Umbilical cord (tissue), 2 donors: Measurements from ENCODE around the gene ATG10. TPM values are rescaled to one million over a fixed set of nuclear protein-coding genes. Genes with fewer than 3 reads are reported as not detected.
"Not testable (repeated sequence)": the region's sequence is repeated elsewhere in the genome, so short reads cannot be mapped to it uniquely, and the experiment has no call there.

Experiments
- DNase-seq: peaks from one replicate; pipeline ENCODE4 v3.0.0-alpha.2; 2015; ENCODE audit warnings: low spot score
- total RNA-seq: library from RNA; depleted of rRNA; stranded (reverse); fragments of >200 nt; gene quantifications from one replicate; pipeline ENCODE4 v1.2.3, GENCODE V29; 2014; ENCODE audit warnings: low replicate concordance; ENCODE audit not compliant: insufficient read depth

ATG10 gene
- total RNA-seq, result 11.3 TPM

GRCh38 chr5:81971712-81972491, at the start of gene ATG10:
ATG10 (plus strand) TSS chr5:81972023; CDS start chr5:81987571, 15,548 bp downstream.
- peak; percentile 97 for DNase-seq

DNA sequence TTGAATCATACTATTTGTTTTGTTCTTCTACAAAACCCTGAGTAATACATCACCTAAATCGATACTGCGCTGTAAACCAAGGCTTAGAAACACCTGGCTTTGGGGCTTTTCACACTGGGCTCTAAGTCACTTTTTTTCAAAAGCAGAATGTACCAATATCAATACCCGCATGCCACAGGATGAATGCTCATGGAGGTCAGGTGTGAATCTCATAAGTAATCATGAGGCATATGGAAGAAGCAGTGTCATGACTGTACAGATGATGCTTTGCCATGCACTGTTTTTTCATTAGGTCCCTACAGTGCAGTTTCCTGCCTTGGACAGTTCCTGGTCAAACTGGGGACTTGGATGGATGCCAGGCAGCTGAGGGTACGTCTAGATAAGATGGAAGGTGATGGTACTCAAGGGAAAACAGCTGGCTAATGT, 49.0 kb upstream of the ATG10 start:
- no peak for DNase-seq

GRCh38 chr5:81924442-81924841, 47.4 kb upstream of the ATG10 start:
- DNase-seq, result no peak

GRCh38 chr5:81925009-81925408, 46.8 kb upstream of the ATG10 start:
- no peak for DNase-seq

GRCh38 chr5:81925981-81926380, 45.8 kb upstream of the ATG10 start:
- DNase-seq, result no peak

DNA sequence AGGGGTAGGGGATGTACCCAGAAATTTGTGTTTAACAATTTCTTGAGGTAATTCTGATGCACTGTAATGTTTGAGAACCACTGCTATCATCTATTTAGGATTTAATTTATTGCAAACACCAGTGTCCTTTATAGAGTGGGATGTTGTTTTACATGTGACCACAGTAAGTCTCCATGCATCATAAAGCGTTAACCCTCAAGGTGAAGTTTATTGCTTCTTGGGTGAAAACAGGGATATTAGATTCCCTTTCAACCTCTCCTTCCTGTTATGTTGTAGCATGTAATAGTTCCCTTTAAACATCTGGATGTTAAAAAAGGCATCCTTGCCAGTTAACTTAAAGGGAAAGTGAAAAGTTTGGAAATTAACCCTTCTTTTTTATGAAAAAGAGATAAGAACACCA, 35.8 kb upstream of the ATG10 start:
- DNase-seq, result no peak

GRCh38 chr5:81936750-81937149, 35.1 kb upstream of the ATG10 start:
- no peak for DNase-seq

GRCh38 chr5:81942746-81943145, 29.1 kb upstream of the ATG10 start:
- DNase-seq, result no peak

- no peak for DNase-seq
These were observed 23.5 kb upstream of the ATG10 start for GRCh38 chr5:81948349-81948748.

DNA sequence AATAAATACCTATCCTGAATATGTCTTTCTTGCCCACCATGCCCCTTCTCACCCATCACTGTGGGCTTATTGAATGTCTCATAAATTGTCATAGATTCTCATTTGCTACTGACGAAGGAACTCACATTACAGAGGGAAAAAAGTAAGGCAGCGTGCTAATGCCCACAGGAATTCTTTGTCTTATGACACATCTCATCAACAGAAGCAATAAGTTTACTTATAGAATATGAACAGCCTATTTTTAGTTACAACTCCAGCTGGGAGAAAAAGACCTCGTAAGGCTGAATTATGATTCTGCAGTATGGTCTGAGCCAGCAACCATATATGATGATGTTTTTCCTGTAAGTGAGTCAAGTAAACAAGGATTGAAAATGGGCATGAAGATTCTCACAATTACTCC, 22.4 kb upstream of the ATG10 start:
- DNase-seq, result no peak

DNA sequence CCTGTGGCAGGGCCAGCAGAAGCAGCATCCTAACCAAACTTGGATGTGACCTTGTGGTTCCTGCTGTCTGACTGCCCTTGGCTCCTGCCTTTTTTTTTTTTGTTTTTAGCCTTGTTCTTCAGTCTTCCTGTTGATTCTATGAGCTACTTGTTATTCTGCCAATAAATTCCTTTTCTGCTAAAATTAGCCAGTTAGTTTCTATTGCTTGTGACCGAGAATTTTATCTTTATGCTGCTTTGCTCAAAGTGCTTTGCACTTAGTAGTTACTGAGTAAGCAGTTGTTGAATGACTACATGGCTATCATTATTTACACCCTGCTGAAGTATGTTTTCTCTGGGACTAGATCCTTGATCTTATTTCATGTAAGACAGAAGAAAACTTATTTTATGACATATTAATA, 20.8 kb upstream of the ATG10 start:
- peak; percentile 34 for DNase-seq

GRCh38 chr5:81954796-81955195, 17.0 kb upstream of the ATG10 start:
- not testable (repeated sequence) for DNase-seq

DNA sequence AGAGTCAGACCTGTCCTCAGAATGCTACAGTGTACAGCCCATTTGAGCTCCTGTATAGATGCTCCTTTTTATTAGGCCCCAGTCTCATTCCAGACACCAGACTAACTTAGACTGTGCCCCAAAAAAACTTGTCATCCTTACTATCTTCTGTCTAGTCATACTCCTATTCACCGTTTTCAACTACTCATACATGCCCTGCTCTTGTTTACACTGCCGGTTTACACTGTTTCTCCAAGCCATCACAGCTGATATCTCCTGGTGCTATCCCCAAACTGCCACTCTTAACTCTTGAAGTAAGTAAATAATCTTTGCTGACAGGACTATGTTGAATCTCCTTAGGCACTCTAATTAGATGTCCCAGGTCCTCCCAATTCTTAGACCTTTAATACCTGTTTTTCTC, 13.7 kb upstream of the ATG10 start:
- DNase-seq, result not testable (repeated sequence)

GRCh38 chr5:81961651-81962440, 10.0 kb upstream of the ATG10 start:
- no peak for DNase-seq

- no peak for DNase-seq
These were observed 8.3 kb upstream of the ATG10 start for GRCh38 chr5:81963544-81963943.

DNA sequence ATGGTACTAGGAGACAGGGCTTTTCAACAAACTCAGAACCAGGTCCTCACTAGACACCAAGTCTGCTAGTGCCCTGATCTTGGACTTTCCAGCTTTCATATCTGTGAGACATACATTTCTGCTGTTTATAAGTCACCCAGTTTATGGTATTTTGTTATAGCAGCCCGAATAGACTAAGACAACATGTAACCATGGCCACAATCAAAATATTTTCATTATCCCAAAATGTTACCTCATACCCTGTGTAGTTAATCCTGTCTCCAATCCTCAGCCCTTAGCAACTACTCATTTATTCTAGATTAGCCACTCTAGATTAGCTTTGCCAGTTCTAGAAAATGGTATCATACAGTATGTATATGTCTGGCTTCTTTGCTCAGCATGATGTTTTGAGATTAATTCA, 6.3 kb upstream of the ATG10 start:
- DNase-seq, result no peak

- DNase-seq, result no peak
These were observed 2.6 kb upstream of the ATG10 start for GRCh38 chr5:81969226-81969625.

- no peak for DNase-seq
These were observed 1.9 kb upstream of the ATG10 start for GRCh38 chr5:81969912-81970311.

DNA sequence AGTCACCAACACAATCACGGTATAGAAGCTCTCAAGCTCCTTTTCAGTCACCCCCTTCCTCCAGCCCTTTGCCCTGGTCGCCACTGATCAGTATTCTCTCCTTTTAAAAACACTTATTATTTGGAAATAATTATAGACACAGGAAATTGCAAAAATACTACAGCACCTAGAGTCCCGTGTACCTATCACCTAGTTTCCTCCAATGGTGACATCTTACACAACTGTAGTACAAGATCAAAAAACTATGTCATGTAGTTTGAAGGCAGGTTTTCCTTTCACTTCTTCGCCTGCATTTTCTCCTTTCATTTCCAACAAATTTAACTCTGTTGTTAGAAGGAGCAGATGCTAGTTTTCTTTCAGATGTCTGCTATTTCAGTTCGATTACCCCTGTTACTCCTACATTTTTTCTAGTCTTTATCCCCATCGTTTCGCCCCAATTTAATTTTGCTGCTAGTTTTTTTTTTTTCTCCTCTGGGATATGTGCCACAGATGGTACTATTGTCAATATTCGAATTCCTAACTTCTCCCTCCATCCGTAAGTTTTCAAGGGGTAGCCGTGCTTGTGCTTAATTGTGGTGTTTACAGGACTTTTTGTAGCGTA, 612 bp upstream of the ATG10 start:
- no peak for DNase-seq

GRCh38 chr5:81972492-81972783, 615 bp downstream of the ATG10 start:
- DNase-seq, result no peak

GRCh38 chr5:81980160-81980559, 8.3 kb downstream of the ATG10 start:
- DNase-seq, result no peak

DNA sequence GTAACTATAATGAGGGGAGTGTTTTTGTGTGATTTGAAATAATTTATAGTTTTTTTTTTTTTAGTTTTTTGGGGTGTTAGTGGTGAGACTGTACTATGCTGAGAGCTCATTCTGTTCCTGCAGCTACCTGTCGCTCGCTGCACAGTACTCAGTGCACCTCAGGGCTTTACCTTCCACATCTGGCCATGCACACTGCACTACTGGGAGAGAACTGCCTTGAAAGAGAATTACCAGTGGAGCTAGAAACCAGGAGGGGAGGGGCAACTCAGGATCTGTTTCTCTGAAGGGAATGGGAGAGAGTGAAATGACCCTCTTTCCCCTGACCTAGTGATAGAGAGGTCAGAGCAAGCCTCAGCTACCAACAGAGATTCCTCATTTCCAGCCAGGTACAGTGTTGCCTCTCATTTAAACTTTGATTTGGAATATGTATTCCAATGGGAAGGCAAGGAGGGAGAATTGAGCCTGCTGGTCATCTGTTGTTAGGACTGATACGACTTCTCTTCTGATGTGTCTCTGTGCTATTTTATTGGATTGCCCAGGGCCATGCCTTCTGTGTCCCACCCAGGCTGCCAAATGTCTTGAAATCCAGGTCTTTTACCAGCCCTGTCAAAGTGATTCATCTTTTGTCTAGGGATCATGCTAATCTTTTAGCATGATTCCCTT, 8.9 kb downstream of the ATG10 start:
- DNase-seq, result no peak
